IMR-90 (cell line): ENCODE data around the gene RGMA. TPM values are rescaled to one million over a fixed set of nuclear protein-coding genes. Genes with fewer than 3 reads are reported as not detected.

Experiments
- ATAC-seq: fragments of 200-7000 bp; cut with Tn5 transposase; 2 replicates; pipeline ENCODE4 v1.9.1; 2020; ENCODE audit warnings: low read depth, mild to moderate bottlenecking, moderate library complexity
- BruUV-seq: library from RNA; stranded (reverse); fragments of 400-500 nt; replicated peaks from 2 replicates; lab custom pipeline; 2021; lab: Mats Ljungman, UMichigan
- CTCF ChIA-PET: fragments of 300-600 bp; formaldehyde crosslinking; extraction: SDS; loops from one replicate; lab custom pipeline; 2021; ENCODE audit warnings: antibody characterized with exemption; lab: Yijun Ruan, JAX
- POLR2A ChIA-PET: fragments of 300-600 bp; sonication (Branson Sonifier 250); formaldehyde crosslinking; loops from one replicate; lab custom pipeline; 2022; ENCODE audit warnings: antibody characterized with exemption; ENCODE audit not compliant: unreplicated experiment; lab: Charles Lee
- DNase-seq: peaks from one replicate; pipeline ENCODE4 v3.0.0; 2013
- H2AFZ ChIP-seq: replicated peaks from 2 replicates; pipeline ENCODE3; 2013; ENCODE audit warnings: low read length, mild to moderate bottlenecking; ENCODE audit not compliant: poor library complexity
- H2AK5ac ChIP-seq: 2 replicates; pipeline ENCODE4 v1.6.1; 2013; ENCODE audit warnings: low read depth, low read length, inconsistent platforms
- H2AK9ac ChIP-seq: replicated peaks from 2 replicates; pipeline ENCODE3; 2013; ENCODE audit warnings: mild to moderate bottlenecking, low read depth, low read length, moderate library complexity; ENCODE audit not compliant: poor library complexity
- H2BK120ac ChIP-seq: 2 replicates; pipeline ENCODE4 v1.6.1; 2013; ENCODE audit warnings: low read depth, low read length, inconsistent platforms
- H2BK15ac ChIP-seq: 3 replicates; pipeline ENCODE4 v1.6.1; 2013; ENCODE audit warnings: low read depth, low read length, inconsistent platforms
- H2BK20ac ChIP-seq: 2 replicates; pipeline ENCODE4 v1.6.1; 2013; ENCODE audit warnings: low read depth, mild to moderate bottlenecking, inconsistent platforms, low read length, moderate library complexity
- H2BK5ac ChIP-seq: 2 replicates; pipeline ENCODE4 v1.6.1; 2013; ENCODE audit warnings: mild to moderate bottlenecking, low read depth, low read length, inconsistent platforms; ENCODE audit not compliant: poor library complexity, severe bottlenecking
- H3K14ac ChIP-seq: replicated peaks from 2 replicates; pipeline ENCODE4 v1.6.1; 2013; ENCODE audit warnings: low read depth, low read length, inconsistent platforms
- H3K18ac ChIP-seq: 2 replicates; pipeline ENCODE4 v1.6.1; 2013; ENCODE audit warnings: low read depth, low read length, control low read depth
- H3K23ac ChIP-seq: 2 replicates; pipeline ENCODE4 v1.6.1; 2013; ENCODE audit warnings: low read depth, low read length, inconsistent platforms
- H3K27ac ChIP-seq: 2 replicates; pipeline ENCODE4 v1.5.1; 2013; ENCODE audit warnings: mild to moderate bottlenecking, control low read depth, low read length; ENCODE audit not compliant: insufficient read depth
- H3K27me3 ChIP-seq: 2 replicates; pipeline ENCODE4 v1.6.1; 2013; ENCODE audit warnings: low read length; ENCODE audit not compliant: control insufficient read depth, insufficient read depth
- H3K36me3 ChIP-seq: 2 replicates; pipeline ENCODE4 v1.6.1; 2013; ENCODE audit warnings: low read length, mixed read lengths; ENCODE audit not compliant: control insufficient read depth, insufficient read depth
- H3K4ac ChIP-seq: 2 replicates; pipeline ENCODE4 v1.6.1; 2013; ENCODE audit warnings: low read depth, low read length, inconsistent platforms
- H3K4me1 ChIP-seq: 2 replicates; pipeline ENCODE4 v1.6.1; 2013; ENCODE audit warnings: low read length, mixed read lengths; ENCODE audit not compliant: control insufficient read depth, insufficient read depth
- H3K4me2 ChIP-seq: 2 replicates; pipeline ENCODE4 v1.6.1; 2013; ENCODE audit warnings: low read depth, mild to moderate bottlenecking, control low read depth, low read length, moderate library complexity
- H3K4me3 ChIP-seq: 2 replicates; pipeline ENCODE4 v1.5.1; 2013; ENCODE audit warnings: low read depth, mild to moderate bottlenecking, control low read depth, low read length, moderate library complexity; ENCODE audit not compliant: insufficient read depth
- H3K56ac ChIP-seq: 2 replicates; pipeline ENCODE4 v1.6.1; 2013; ENCODE audit warnings: low read length, inconsistent platforms; ENCODE audit not compliant: insufficient read depth; ENCODE audit errors: extremely low read depth
- H3K79me1 ChIP-seq, 2 experiments: 2 replicates each; pipeline ENCODE4 v1.6.1; 2013; ENCODE audit warnings: low read length in 2 of 2, inconsistent platforms in 1 of 2, low read depth in 1 of 2
- H3K9ac ChIP-seq: 2 replicates; pipeline ENCODE4 v1.6.1; 2013; ENCODE audit warnings: low read depth, low read length, control low read depth
- H3K9me1 ChIP-seq: 2 replicates; pipeline ENCODE4 v1.6.1; 2013; ENCODE audit warnings: low read length, inconsistent platforms; ENCODE audit not compliant: insufficient read depth
- H3K9me3 ChIP-seq: 2 replicates; pipeline ENCODE4 v1.6.1; 2013; ENCODE audit warnings: low read length; ENCODE audit not compliant: control insufficient read depth, insufficient read depth
- H4K20me1 ChIP-seq: 2 replicates; pipeline ENCODE4 v1.6.1; 2013; ENCODE audit warnings: low read length, inconsistent platforms; ENCODE audit not compliant: insufficient read depth
- H4K5ac ChIP-seq: 2 replicates; pipeline ENCODE4 v1.6.1; 2013; ENCODE audit warnings: mild to moderate bottlenecking, low read depth, low read length, control low read depth
- H4K8ac ChIP-seq, 2 experiments: 2 replicates each; pipeline ENCODE4 v1.6.1; 2013; ENCODE audit warnings: low read depth in 2 of 2, low read length in 2 of 2, control low read depth in 1 of 2, inconsistent platforms in 1 of 2
- H4K91ac ChIP-seq: 2 replicates; pipeline ENCODE4 v1.6.1; 2013; ENCODE audit warnings: low read depth, low read length, inconsistent platforms; ENCODE audit not compliant: insufficient read depth
- NFE2L2 ChIP-seq: fragments of 150-350 bp; IDR thresholded peaks from 2 replicates; pipeline ENCODE4 v1.6.1; 2016; ENCODE audit warnings: low read depth, mild to moderate bottlenecking, low read length
- POLR2A ChIP-seq: IDR thresholded peaks from 2 replicates; pipeline ENCODE4 v1.6.1; 2012; ENCODE audit warnings: mild to moderate bottlenecking, low read depth, low read length
- RFX5 ChIP-seq: IDR thresholded peaks from 2 replicates; pipeline ENCODE4 v1.8.0; 2012; ENCODE audit warnings: low read depth, mild to moderate bottlenecking, low read length, moderate library complexity
- WGBS, 2 experiments: methylation state at CpG; one replicate each; pipeline versions ENCODE4 v1.1.5 to v1.1.7; 2013; ENCODE audit warnings: missing lambda C conversion rate in 2 of 2; ENCODE audit not compliant: insufficient read length in 1 of 2; ENCODE audit errors: extremely low coverage in 2 of 2; 5-methylcytosine and 5-hydroxymethylcytosine counted together
- dilution Hi-C: fragments of 300-500 bp; cut with HindIII; formaldehyde crosslinking; loops from one replicate; pipeline ENCODE4 v1.14.3; 2018; ENCODE audit warnings: low sequenced_read_pairs; ENCODE audit not compliant: unreplicated experiment
- in situ Hi-C: fragments of 300-500 bp; cut with MboI; formaldehyde crosslinking; loops from 3 replicates; pipeline ENCODE4 v1.14.3; 2019; ENCODE audit warnings: low sequenced_read_pairs, inconsistent platforms, mixed read lengths
- intact Hi-C: fragments of 100-400 bp; cut with micrococcal nuclease; formaldehyde crosslinking; loops from 2 replicates; pipeline ENCODE4 v1.10.0; 2022
- polyA plus RNA-seq, 3 experiments: library from polyadenylated mRNA; depleted of rRNA; stranded (reverse); fragments of >200 nt; gene quantifications; 2 replicates each; pipeline ENCODE4 v1.2.3, GENCODE V29; 2012; ENCODE audit warnings: low replicate concordance in 1 of 3
- total RNA-seq: library from RNA; depleted of rRNA; stranded (reverse); fragments of >200 nt; gene quantifications from 2 replicates; pipeline ENCODE4 v1.2.3, GENCODE V29; 2012

RGMA gene
- total and polyA plus RNA-seq, 2 of the 4 experiments (the other 2 are of a cell fraction): 0.18 to 0.26 TPM

- no peak overlapping the region for H4K91ac ChIP-seq
- no peak overlapping the region for H2BK5ac ChIP-seq
- no peak overlapping the region for H3K4me2 ChIP-seq
- H3K14ac ChIP-seq: no peak overlapping the region
- H4K20me1 ChIP-seq: peaks cover 52% of the 10 kb centered on the region
- WGBS, 2 experiments: no CpG with 5 or more reads among the region's 9 CpGs
- no peak overlapping the region for H3K56ac ChIP-seq
- in situ Hi-C loops (loop anchor here (10.0 kb wide), 1 partner anchor 232 kb away; no protein-coding TSS in a partner anchor), dilution Hi-C loops (no loop called here), intact Hi-C loops (no loop called here)
- no peak overlapping the region for H2BK20ac ChIP-seq
- H3K27ac ChIP-seq: no peak overlapping the region
- H3K4me3 ChIP-seq: no peak overlapping the region
- no TSS peak for BruUV-seq
- CTCF ChIA-PET: interaction anchor here (1.5 kb wide), 1 partner anchor 229 kb away, joined by 4 read pairs; no protein-coding TSS in a partner anchor
- H2AK5ac ChIP-seq: no peak overlapping the region
- ATAC-seq: no peak
- H3K9me1 ChIP-seq: peaks cover 14% of the 10 kb centered on the region; the same call in 1 of the 2 replicates
- DNase-seq: no peak
- no peak overlapping the region for H4K8ac ChIP-seq
- TF ChIP-seq POLR2A: no peak
- no peak for TF ChIP-seq NFE2L2
- TF ChIP-seq RFX5: no peak
- H3K23ac ChIP-seq: no peak overlapping the region
- H2BK120ac ChIP-seq: no peak overlapping the region
- H3K4me1 ChIP-seq: peaks cover 22% of the 10 kb centered on the region
- POLR2A ChIA-PET: no interaction called here
- H3K9me3 ChIP-seq: no peaks in the 10 kb centered on the region
- no peak overlapping the region for H2AFZ ChIP-seq
- H3K27me3 ChIP-seq: no peaks in the 10 kb centered on the region
- no peak overlapping the region; the same call in 1 of the 2 replicates for H3K4ac ChIP-seq
- peaks cover 46% of the 10 kb centered on the region for H3K36me3 ChIP-seq
- H3K18ac ChIP-seq: no peak overlapping the region
- H3K9ac ChIP-seq: no peak overlapping the region
- no peak overlapping the region for H4K5ac ChIP-seq
- H2BK15ac ChIP-seq: no peak overlapping the region
- no peak overlapping the region for H2AK9ac ChIP-seq
- peaks cover 30 to 49% of the 10 kb centered on the region in 2 experiments for H3K79me1 ChIP-seq
These were observed 62.6 kb downstream of the RGMA start for GRCh38 chr15:93026380-93026817.
